ENCODE measurements around the gene NFATC2. TPM values are rescaled to one million over a fixed set of nuclear protein-coding genes. Genes with fewer than 3 reads are reported as not detected.

Gene NFATC2
- under 1 TPM; 0.75 to 0.90 TPM for polyA plus RNA-seq

GRCh38 chr20:51542571-51543421, at the start of gene NFATC2:
NFATC2 (minus strand) TSS chr20:51542719; CDS start chr20:51542499, 220 bp downstream.
- 4 to 7% methylated on average over 30 to 63 of the region's 67 CpGs for WGBS, 2 donors
- no peaks in the 10 kb centered on the region for H3K9me3 ChIP-seq (ENCODE audit: control insufficient read depth in 2 of 2, insufficient read depth in 1 of 2, low read depth in 1 of 2, low read length in 1 of 2)
- no peaks in the 10 kb centered on the region for H3K36me3 ChIP-seq (ENCODE audit: control insufficient read depth in 2 of 2, insufficient read depth in 2 of 2, low read length in 1 of 2)
- peaks cover 7 to 18% of the 10 kb centered on the region in 2 donors for H3K4me1 ChIP-seq (ENCODE audit: control insufficient read depth in 2 of 2, insufficient read depth in 2 of 2, low read length in 1 of 2)
- no peaks in the 10 kb centered on the region for H3K27me3 ChIP-seq (ENCODE audit: control insufficient read depth in 1 of 2, insufficient read depth in 2 of 2, low read length in 2 of 2)
- H3K27ac ChIP-seq (ENCODE audit: low read depth in 2 of 2, low read length in 1 of 2): peak within 1 kb of the TSS; percentile 78 to 81
- peak within 1 kb of the TSS; percentile 50 to 53 for H3K4me3 ChIP-seq (ENCODE audit: low read depth in 1 of 2, low read length in 2 of 2)

- H3K27ac ChIP-seq (ENCODE audit: low read depth in 2 of 2, low read length in 1 of 2): no peak overlapping the region
- H3K4me1 ChIP-seq (ENCODE audit: control insufficient read depth in 2 of 2, insufficient read depth in 2 of 2, low read length in 1 of 2): no peaks in the 10 kb centered on the region
- H3K9me3 ChIP-seq (ENCODE audit: control insufficient read depth in 2 of 2, insufficient read depth in 1 of 2, low read depth in 1 of 2, low read length in 1 of 2): no peaks in the 10 kb centered on the region
- no peak overlapping the region for H3K4me3 ChIP-seq (ENCODE audit: low read depth in 1 of 2, low read length in 2 of 2)
- H3K27me3 ChIP-seq (ENCODE audit: control insufficient read depth in 1 of 2, insufficient read depth in 2 of 2, low read length in 2 of 2): no peaks in the 10 kb centered on the region
- 88 to 91% methylated on average over 10 of the region's 10 CpGs for WGBS, 2 donors
- H3K36me3 ChIP-seq (ENCODE audit: control insufficient read depth in 2 of 2, insufficient read depth in 2 of 2, low read length in 1 of 2): no peaks in the 10 kb centered on the region
These were observed 49.4 kb upstream of the NFATC2 start for GRCh38 chr20:51591871-51592270.

- whole genome bisulfite sequencing, 2 donors: 67 to 68% methylated on average over 3 of the region's 3 CpGs
- no peaks in the 10 kb centered on the region for H3K9me3 ChIP-seq (ENCODE audit: control insufficient read depth in 2 of 2, insufficient read depth in 1 of 2, low read depth in 1 of 2, low read length in 1 of 2)
- H3K27me3 ChIP-seq (ENCODE audit: control insufficient read depth in 1 of 2, insufficient read depth in 2 of 2, low read length in 2 of 2): no peaks in the 10 kb centered on the region
- no peak overlapping the region for H3K27ac ChIP-seq (ENCODE audit: low read depth in 2 of 2, low read length in 1 of 2)
- H3K36me3 ChIP-seq (ENCODE audit: control insufficient read depth in 2 of 2, insufficient read depth in 2 of 2, low read length in 1 of 2): no peaks in the 10 kb centered on the region
- H3K4me3 ChIP-seq (ENCODE audit: low read depth in 1 of 2, low read length in 2 of 2): no peak overlapping the region
- H3K4me1 ChIP-seq (ENCODE audit: control insufficient read depth in 2 of 2, insufficient read depth in 2 of 2, low read length in 1 of 2): peaks cover 0 to 4% of the 10 kb centered on the region in 2 donors
These were observed 46.2 kb upstream of the NFATC2 start for GRCh38 chr20:51588762-51589161.

- H3K27me3 ChIP-seq (ENCODE audit: control insufficient read depth in 1 of 2, insufficient read depth in 2 of 2, low read length in 2 of 2): no peaks in the 10 kb centered on the region
- 93 to 94% methylated on average over 4 of the region's 4 CpGs for WGBS, 2 donors
- peaks cover 0 to 4% of the 10 kb centered on the region in 2 donors for H3K4me1 ChIP-seq (ENCODE audit: control insufficient read depth in 2 of 2, insufficient read depth in 2 of 2, low read length in 1 of 2)
- H3K9me3 ChIP-seq (ENCODE audit: control insufficient read depth in 2 of 2, insufficient read depth in 1 of 2, low read depth in 1 of 2, low read length in 1 of 2): no peaks in the 10 kb centered on the region
- H3K36me3 ChIP-seq (ENCODE audit: control insufficient read depth in 2 of 2, insufficient read depth in 2 of 2, low read length in 1 of 2): no peaks in the 10 kb centered on the region
- no peak overlapping the region for H3K4me3 ChIP-seq (ENCODE audit: low read depth in 1 of 2, low read length in 2 of 2)
- H3K27ac ChIP-seq (ENCODE audit: low read depth in 2 of 2, low read length in 1 of 2): no peak overlapping the region
These were observed 44.6 kb upstream of the NFATC2 start for GRCh38 chr20:51587145-51587544.

GRCh38 chr20:51586005-51586440, 43.5 kb upstream of the NFATC2 start:
- H3K4me3 ChIP-seq (ENCODE audit: low read depth in 1 of 2, low read length in 2 of 2): no peak overlapping the region
- WGBS, 2 donors: 48 to 64% methylated on average over 4 of the region's 4 CpGs
- H3K27ac ChIP-seq (ENCODE audit: low read depth in 2 of 2, low read length in 1 of 2): no peak overlapping the region
- H3K9me3 ChIP-seq (ENCODE audit: control insufficient read depth in 2 of 2, insufficient read depth in 1 of 2, low read depth in 1 of 2, low read length in 1 of 2): no peaks in the 10 kb centered on the region
- no peaks in the 10 kb centered on the region for H3K36me3 ChIP-seq (ENCODE audit: control insufficient read depth in 2 of 2, insufficient read depth in 2 of 2, low read length in 1 of 2)
- H3K27me3 ChIP-seq (ENCODE audit: control insufficient read depth in 1 of 2, insufficient read depth in 2 of 2, low read length in 2 of 2): no peaks in the 10 kb centered on the region
- peaks cover 0 to 4% of the 10 kb centered on the region in 2 donors for H3K4me1 ChIP-seq (ENCODE audit: control insufficient read depth in 2 of 2, insufficient read depth in 2 of 2, low read length in 1 of 2)

- 84 to 88% methylated on average over 4 of the region's 4 CpGs for WGBS, 2 donors
- H3K4me1 ChIP-seq (ENCODE audit: control insufficient read depth in 2 of 2, insufficient read depth in 2 of 2, low read length in 1 of 2): peaks cover 0 to 4% of the 10 kb centered on the region in 2 donors
- no peak overlapping the region for H3K27ac ChIP-seq (ENCODE audit: low read depth in 2 of 2, low read length in 1 of 2)
- no peaks in the 10 kb centered on the region for H3K27me3 ChIP-seq (ENCODE audit: control insufficient read depth in 1 of 2, insufficient read depth in 2 of 2, low read length in 2 of 2)
- H3K4me3 ChIP-seq (ENCODE audit: low read depth in 1 of 2, low read length in 2 of 2): no peak overlapping the region
- H3K9me3 ChIP-seq (ENCODE audit: control insufficient read depth in 2 of 2, insufficient read depth in 1 of 2, low read depth in 1 of 2, low read length in 1 of 2): no peaks in the 10 kb centered on the region
- no peaks in the 10 kb centered on the region for H3K36me3 ChIP-seq (ENCODE audit: control insufficient read depth in 2 of 2, insufficient read depth in 2 of 2, low read length in 1 of 2)
These were observed 42.6 kb upstream of the NFATC2 start for GRCh38 chr20:51585148-51585547.

- H3K27ac ChIP-seq (ENCODE audit: low read depth in 2 of 2, low read length in 1 of 2): no peak overlapping the region
- H3K27me3 ChIP-seq (ENCODE audit: control insufficient read depth in 1 of 2, insufficient read depth in 2 of 2, low read length in 2 of 2): no peaks in the 10 kb centered on the region
- peaks cover 0 to 4% of the 10 kb centered on the region in 2 donors for H3K4me1 ChIP-seq (ENCODE audit: control insufficient read depth in 2 of 2, insufficient read depth in 2 of 2, low read length in 1 of 2)
- 91 to 92% methylated on average over 4 of the region's 4 CpGs for WGBS, 2 donors
- H3K9me3 ChIP-seq (ENCODE audit: control insufficient read depth in 2 of 2, insufficient read depth in 1 of 2, low read depth in 1 of 2, low read length in 1 of 2): no peaks in the 10 kb centered on the region
- no peaks in the 10 kb centered on the region for H3K36me3 ChIP-seq (ENCODE audit: control insufficient read depth in 2 of 2, insufficient read depth in 2 of 2, low read length in 1 of 2)
- H3K4me3 ChIP-seq (ENCODE audit: low read depth in 1 of 2, low read length in 2 of 2): no peak overlapping the region
These were observed 42.2 kb upstream of the NFATC2 start for GRCh38 chr20:51584737-51585136.

- WGBS, 2 donors: 82 to 89% methylated on average over 8 of the region's 8 CpGs
- H3K27ac ChIP-seq (ENCODE audit: low read depth in 2 of 2, low read length in 1 of 2): no peak overlapping the region
- H3K9me3 ChIP-seq (ENCODE audit: control insufficient read depth in 2 of 2, insufficient read depth in 1 of 2, low read depth in 1 of 2, low read length in 1 of 2): no peaks in the 10 kb centered on the region
- H3K36me3 ChIP-seq (ENCODE audit: control insufficient read depth in 2 of 2, insufficient read depth in 2 of 2, low read length in 1 of 2): no peaks in the 10 kb centered on the region
- no peaks in the 10 kb centered on the region for H3K27me3 ChIP-seq (ENCODE audit: control insufficient read depth in 1 of 2, insufficient read depth in 2 of 2, low read length in 2 of 2)
- H3K4me3 ChIP-seq (ENCODE audit: low read depth in 1 of 2, low read length in 2 of 2): no peak overlapping the region
- H3K4me1 ChIP-seq (ENCODE audit: control insufficient read depth in 2 of 2, insufficient read depth in 2 of 2, low read length in 1 of 2): peaks cover 0 to 4% of the 10 kb centered on the region in 2 donors
These were observed 41.6 kb upstream of the NFATC2 start for GRCh38 chr20:51584116-51584515.

GRCh38 chr20:51583499-51583898, 41.0 kb upstream of the NFATC2 start:
- Histone ChIP-seq H3K4me3 (ENCODE audit: low read depth in 1 of 2, low read length in 2 of 2) (no peak overlapping the region), H3K9me3 (ENCODE audit: control insufficient read depth in 2 of 2, insufficient read depth in 1 of 2, low read depth in 1 of 2, low read length in 1 of 2) (no peaks in the 10 kb centered on the region), H3K4me1 (ENCODE audit: control insufficient read depth in 2 of 2, insufficient read depth in 2 of 2, low read length in 1 of 2) (peaks cover 0 to 4% of the 10 kb centered on the region in 2 donors), H3K27ac (ENCODE audit: low read depth in 2 of 2, low read length in 1 of 2) (no peak overlapping the region), H3K27me3 (ENCODE audit: control insufficient read depth in 1 of 2, insufficient read depth in 2 of 2, low read length in 2 of 2) (no peaks in the 10 kb centered on the region), H3K36me3 (ENCODE audit: control insufficient read depth in 2 of 2, insufficient read depth in 2 of 2, low read length in 1 of 2) (no peaks in the 10 kb centered on the region)
- WGBS, 2 donors: 91 to 95% methylated on average over 14 of the region's 14 CpGs

GRCh38 chr20:51583073-51583472, 40.6 kb upstream of the NFATC2 start:
- Histone ChIP-seq H3K4me3 (ENCODE audit: low read depth in 1 of 2, low read length in 2 of 2) (no peak overlapping the region), H3K27me3 (ENCODE audit: control insufficient read depth in 1 of 2, insufficient read depth in 2 of 2, low read length in 2 of 2) (no peaks in the 10 kb centered on the region), H3K4me1 (ENCODE audit: control insufficient read depth in 2 of 2, insufficient read depth in 2 of 2, low read length in 1 of 2) (peaks cover 0 to 4% of the 10 kb centered on the region in 2 donors), H3K36me3 (ENCODE audit: control insufficient read depth in 2 of 2, insufficient read depth in 2 of 2, low read length in 1 of 2) (no peaks in the 10 kb centered on the region), H3K27ac (ENCODE audit: low read depth in 2 of 2, low read length in 1 of 2) (no peak overlapping the region), H3K9me3 (ENCODE audit: control insufficient read depth in 2 of 2, insufficient read depth in 1 of 2, low read depth in 1 of 2, low read length in 1 of 2) (no peaks in the 10 kb centered on the region)
- WGBS, 2 donors: 52 to 63% methylated on average over 13 of the region's 13 CpGs
